ENCODE measurements around the gene CACNB4.
A peak's percentile ranks its signal among the peaks of the same experiment; 100 is the strongest.
"Not testable (repeated sequence)": the region's sequence is repeated elsewhere in the genome, so short reads cannot be mapped to it uniquely, and the experiment has no call there.

CACNB4 gene

GRCh38 chr2:152054593-152054992, 44.3 kb downstream of the CACNB4 start:
- DNase-seq: no peak

GRCh38 chr2:152051436-152051835, 47.4 kb downstream of the CACNB4 start:
- DNase-seq: no peak

- DNase-seq: no peak
These were observed 47.9 kb downstream of the CACNB4 start for GRCh38 chr2:152050915-152051314.

- no peak for DNase-seq
These were observed 48.5 kb downstream of the CACNB4 start for GRCh38 chr2:152050341-152050740.

- no peak for DNase-seq
These were observed 49.3 kb downstream of the CACNB4 start for GRCh38 chr2:152049541-152049940.

GRCh38 chr2:152047824-152048471, 50.9 kb downstream of the CACNB4 start:
- DNase-seq: no peak

- no peak for DNase-seq
These were observed 51.9 kb downstream of the CACNB4 start for GRCh38 chr2:152046940-152047339.

GRCh38 chr2:152042636-152043615, 55.9 kb downstream of the CACNB4 start:
- no peak for DNase-seq

GRCh38 chr2:152038441-152038958, 60.3 kb downstream of the CACNB4 start:
- peak; percentile 37 for DNase-seq

GRCh38 chr2:152037743-152038435, 61.0 kb downstream of the CACNB4 start:
- DNase-seq: no peak

GRCh38 chr2:152036611-152037469, 62.0 kb downstream of the CACNB4 start:
- peak; percentile 22 for DNase-seq

GRCh38 chr2:152034257-152034801, 64.5 kb downstream of the CACNB4 start:
- DNase-seq: no peak

- no peak for DNase-seq
These were observed 65.6 kb downstream of the CACNB4 start for GRCh38 chr2:152033011-152033925.

- no peak for DNase-seq
These were observed 67.0 kb downstream of the CACNB4 start for GRCh38 chr2:152031747-152032306.

GRCh38 chr2:152030596-152031328, 68.1 kb downstream of the CACNB4 start:
- DNase-seq: not testable (repeated sequence)

GRCh38 chr2:152028182-152028862, 70.5 kb downstream of the CACNB4 start:
- DNase-seq: no peak

GRCh38 chr2:152025678-152026287, 73.1 kb downstream of the CACNB4 start:
- DNase-seq: peak; percentile 77

- no peak for DNase-seq
These were observed 74.4 kb downstream of the CACNB4 start for GRCh38 chr2:152024477-152024876.

Measured in right kidney (tissue), 1 donor.